Measurements from ENCODE around the gene RPP21.
A peak's percentile ranks its signal among the peaks of the same experiment; 100 is the strongest.

RPP21 gene
- 1.7 to 6.0 (median 2.2) reads per million in 3 experiments for total RNA-seq

- peak; percentile 83 for DNase-seq
Measured at GRCh38 chr6:30344868-30345671, at the start of gene RPP21. TSS of gene RPP21 (plus strand) at chr6:30345156. CDS start at chr6:30345172, 16 bp downstream.

DNA sequence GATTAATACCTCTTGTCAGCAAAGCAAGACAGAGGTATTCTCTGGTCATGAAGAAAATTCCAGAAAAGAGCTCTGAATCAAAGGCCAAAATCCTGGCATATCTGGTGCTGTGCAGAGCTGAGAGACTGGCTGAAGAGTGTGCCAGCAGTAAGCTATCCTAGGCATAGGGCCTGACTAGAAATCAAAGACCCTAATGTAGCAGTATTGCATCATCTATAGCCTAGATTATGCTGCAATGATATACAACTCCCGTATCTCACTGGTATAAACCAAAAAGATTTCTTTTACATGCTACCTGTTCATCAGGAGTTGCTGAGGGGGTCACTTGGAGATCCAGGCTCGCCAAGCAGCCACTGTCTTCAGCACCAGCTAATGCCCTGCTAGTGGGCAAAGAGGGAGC, 49.1 kb upstream of the RPP21 start:
- no peak for DNase-seq

DNA sequence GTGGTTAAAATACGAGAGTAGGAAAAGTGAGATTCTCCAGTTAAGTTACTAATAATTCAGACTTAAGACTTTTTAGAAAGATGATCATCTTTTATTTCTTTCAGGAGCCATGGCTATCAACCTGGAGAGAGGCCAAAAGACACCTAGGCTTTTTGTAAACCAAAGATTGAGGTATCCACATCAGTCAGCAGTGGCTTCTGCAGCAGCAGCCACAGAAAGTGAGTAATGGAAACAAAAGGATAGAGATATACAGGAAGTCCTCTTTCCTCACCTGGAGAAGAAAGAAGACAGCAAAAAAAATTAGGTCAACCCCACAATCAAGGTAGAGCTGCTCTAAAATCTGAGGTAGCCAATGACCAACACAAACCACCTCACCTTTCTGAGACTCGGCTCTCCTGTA, 41.0 kb upstream of the RPP21 start:
- no peak for DNase-seq

DNA sequence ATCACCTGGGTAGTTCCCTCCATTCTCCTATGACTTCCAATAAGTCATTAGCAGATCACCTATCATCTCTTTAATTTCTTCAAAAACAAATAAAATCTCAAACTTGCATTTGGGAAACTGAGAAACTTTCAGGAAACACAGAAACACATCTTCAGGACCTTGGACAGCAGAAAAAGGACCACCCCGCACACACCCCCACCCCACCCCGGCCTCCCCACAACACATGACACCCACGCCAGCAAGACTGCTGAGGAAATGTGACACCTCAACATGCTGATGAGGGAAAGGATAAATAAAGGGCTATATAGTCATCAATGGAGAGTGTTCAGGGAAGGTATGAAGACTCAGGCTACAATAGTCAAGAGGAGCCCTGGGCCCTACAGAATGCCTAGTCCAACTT, 33.9 kb upstream of the RPP21 start:
- DNase-seq: no peak

DNA sequence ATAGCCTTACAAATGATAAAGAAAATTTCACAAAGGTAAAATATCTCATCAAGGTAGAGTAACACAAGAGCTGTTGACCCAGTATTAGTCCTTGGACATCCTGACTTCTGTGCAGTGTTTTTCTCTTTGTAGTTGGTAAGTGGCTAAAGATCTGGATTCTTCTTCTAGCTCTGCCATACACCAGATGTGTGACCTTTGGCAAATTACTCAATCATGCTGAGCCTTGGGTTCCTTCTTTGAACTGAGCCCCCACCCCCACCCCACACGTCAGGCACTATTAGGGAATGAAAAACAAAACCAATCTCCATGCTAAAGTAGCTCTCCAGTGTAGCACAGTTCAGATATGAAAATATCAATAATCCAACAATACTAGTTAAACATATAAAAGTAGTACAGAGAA, 33.3 kb upstream of the RPP21 start:
- DNase-seq: no peak

- no peak for DNase-seq
Measured at GRCh38 chr6:30312266-30312665, 32.7 kb upstream of the RPP21 start.

DNA sequence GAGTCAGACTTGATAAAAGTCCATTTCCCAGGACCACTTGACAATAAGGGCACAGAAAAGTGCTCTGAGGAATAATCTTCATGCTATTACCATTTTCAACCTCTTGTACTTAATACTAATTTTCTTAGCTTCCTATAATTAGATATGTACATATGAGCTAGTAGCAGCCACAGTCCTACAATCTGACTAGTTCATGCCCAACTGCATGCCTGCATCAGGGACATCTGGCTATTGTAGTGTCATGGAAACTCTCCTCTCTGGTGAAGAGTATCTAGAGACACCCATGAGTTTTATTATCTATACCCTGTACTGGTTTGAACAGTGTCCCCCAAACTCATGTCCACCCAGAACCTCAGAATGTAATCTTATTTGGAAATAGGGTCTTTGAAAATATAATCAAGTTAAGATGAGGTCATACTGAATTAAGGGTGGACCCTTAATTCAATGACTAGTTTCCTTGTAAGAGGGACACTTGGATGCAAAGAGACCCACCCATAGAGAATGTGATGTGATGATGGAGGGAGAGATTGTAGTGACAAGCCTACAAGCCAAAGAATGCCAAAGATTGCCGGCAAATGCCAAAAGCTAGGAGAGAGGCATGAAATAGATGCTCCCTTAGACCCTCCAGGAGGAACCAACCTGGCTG, 32.2 kb upstream of the RPP21 start:
- DNase-seq: no peak

- DNase-seq: no peak
Measured at GRCh38 chr6:30315156-30315555, 29.8 kb upstream of the RPP21 start.

- no peak for DNase-seq
Measured at GRCh38 chr6:30317913-30318589, 26.9 kb upstream of the RPP21 start.

GRCh38 chr6:30319146-30319835, 25.7 kb upstream of the RPP21 start:
- DNase-seq: no peak

- no peak for DNase-seq
Measured at GRCh38 chr6:30321692-30322388, 23.1 kb upstream of the RPP21 start.

- DNase-seq: no peak
Measured at GRCh38 chr6:30322527-30323501, 22.1 kb upstream of the RPP21 start.

DNA sequence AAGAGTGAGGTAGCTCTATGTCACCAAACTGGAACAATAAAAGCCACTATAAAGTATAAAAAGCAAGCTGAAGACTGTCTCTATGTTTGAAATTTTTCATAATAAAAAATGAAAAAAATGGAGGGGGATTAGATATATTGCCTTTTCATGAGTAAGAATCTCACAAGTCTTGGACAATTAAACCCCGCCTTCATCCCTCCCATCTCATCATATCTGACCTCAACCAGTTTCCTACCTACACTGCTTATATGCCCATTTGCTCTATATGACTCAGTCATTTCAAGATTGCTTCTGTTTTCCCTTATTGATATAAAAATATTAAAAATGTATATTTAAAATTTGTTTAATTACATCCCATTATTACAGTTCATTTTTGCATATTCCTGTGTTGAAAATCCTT, 21.1 kb upstream of the RPP21 start:
- DNase-seq: no peak

DNA sequence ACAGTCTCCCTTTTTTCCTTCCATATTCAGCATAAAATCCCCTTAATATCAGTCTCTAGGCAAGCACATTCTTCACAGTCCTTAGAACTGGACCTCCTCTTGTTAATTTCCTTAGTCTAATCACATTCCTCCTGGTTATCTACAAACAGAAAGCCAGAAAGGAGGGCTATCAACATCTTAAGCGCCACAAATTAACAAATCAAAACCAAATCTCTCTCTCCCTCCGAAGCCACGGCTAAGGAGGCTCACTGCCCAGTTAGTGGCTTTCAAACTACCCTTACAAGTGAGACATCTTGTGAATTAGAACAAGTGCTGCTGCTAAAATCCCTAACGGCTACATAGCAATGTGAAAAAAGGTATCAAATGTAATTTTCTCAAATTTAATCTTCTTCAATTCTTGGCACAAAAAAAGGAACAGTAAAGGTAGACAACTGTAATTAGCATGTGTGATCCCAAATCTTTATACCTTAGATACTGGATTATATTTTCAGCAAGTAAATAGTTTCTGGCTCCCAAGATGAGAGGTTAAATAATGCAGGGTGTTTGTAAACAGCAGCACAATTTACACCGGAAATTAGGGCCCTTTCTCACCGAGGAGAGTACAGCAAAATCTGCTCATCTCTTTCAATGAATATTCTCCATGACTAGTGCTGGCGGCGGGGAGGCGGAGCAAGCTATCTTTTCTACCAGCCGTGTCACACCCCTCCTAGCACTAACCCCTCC, 19.6 kb upstream of the RPP21 start:
- peak; percentile 85 for DNase-seq

DNA sequence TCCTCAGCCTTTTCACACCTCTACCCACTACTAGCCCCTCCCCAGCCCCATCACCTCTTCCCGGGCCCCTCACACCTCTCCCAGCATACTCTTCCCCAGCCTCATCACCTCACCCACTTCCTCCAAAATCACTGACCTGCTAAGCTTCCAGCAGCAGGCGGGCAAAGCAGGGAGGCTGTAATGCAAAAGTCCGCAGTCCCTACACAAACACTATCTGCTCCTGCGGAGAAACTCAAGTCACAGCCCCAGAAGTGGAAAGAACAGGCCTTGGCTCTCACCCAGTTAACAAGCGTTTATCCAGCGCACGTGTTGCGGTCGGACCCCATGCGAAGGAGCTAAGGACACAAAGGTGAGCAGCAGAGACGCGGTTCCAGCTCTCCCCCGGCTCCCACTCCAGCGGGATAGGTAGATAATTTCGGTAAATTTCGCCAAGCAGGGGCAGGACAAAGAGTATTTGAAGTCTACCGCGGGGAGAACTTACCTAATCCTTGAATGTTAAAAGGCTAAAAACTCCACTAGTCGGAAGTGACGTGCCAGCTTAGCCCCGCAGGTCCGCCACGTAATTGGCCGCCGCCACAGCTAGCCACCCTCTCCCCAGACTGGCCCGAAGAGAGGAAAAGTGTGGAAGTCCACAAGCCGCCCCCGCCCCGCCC, 19.0 kb upstream of the RPP21 start:
- peak; percentile 78 for DNase-seq

DNA sequence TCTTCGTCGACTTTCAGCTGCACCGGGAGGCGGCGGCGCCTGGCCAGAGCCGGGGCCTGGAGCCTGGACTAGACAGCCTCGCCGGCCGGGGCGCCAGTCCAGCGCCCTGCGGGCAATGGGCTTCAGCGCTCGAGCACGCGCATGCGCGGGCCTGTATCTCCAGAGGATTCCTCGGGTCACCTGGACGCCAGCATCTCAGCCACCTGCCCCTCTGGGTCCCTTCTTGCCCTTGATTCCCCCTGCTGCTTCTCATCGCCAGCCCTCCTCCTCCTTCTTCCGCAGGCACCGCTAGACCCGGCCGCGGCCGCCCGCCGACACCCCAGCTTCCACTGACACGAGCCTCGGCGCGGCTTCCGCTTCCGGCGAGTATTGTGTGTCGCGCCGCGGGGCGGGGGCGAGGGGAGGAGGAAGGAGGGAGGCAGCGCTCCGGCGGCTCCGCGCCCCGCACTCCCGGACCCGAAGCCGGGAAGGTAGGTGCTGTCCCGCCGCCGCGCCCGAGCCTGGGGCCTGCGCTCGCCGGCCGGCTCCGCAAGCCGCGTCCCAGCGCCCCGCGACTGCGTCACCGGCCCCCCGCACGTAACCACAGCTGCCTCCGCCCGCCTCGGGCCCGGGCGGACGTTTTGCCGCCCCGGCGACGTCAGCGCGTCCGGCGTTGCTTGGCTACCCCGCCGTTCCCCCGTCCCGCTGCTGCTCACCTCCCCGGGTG, 18.3 kb upstream of the RPP21 start, which contains the start of gene TRIM39:
TRIM39 (plus strand) TSS at position 402 of the 706 bp plus-strand sequence. CDS start 2,391 bp downstream, outside the sequence.
- peak; percentile 92 for DNase-seq

GRCh38 chr6:30327232-30327746, 17.7 kb upstream of the RPP21 start:
- DNase-seq: no peak

GRCh38 chr6:30328397-30328796, 16.6 kb upstream of the RPP21 start:
- no peak for DNase-seq

DNA sequence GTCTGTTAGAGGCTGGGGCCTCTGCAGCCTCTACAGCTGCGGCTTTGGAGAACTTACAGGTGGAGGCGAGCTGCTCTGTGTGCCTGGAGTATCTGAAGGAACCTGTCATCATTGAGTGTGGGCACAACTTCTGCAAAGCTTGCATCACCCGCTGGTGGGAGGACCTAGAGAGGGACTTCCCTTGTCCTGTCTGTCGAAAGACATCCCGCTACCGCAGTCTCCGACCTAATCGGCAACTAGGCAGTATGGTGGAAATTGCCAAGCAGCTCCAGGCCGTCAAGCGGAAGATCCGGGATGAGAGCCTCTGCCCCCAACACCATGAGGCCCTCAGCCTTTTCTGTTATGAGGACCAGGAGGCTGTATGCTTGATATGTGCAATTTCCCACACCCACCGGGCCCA, 15.6 kb upstream of the RPP21 start:
- no peak for DNase-seq
